H4 (cell line): Measurements from ENCODE around the gene APBB2. TPM values are rescaled to one million over a fixed set of nuclear protein-coding genes. Genes with fewer than 3 reads are reported as not detected.

ENCODE experiments used
- DNase-seq: peaks from one replicate; pipeline ENCODE4 v3.0.0-alpha.2; 2015; ENCODE audit warnings: low spot score
- total RNA-seq: library from RNA; depleted of rRNA; stranded (reverse); fragments of >200 nt; shearing (Covaris generic); gene quantifications from 2 replicates; pipeline ENCODE4 v1.2.3, GENCODE V29; 2014

APBB2 gene
- total RNA-seq, 1 experiment from 2014 or later = 25.7 TPM

- no peak for DNase-seq
Measured at GRCh38 chr4:41102414-41103092, 111.8 kb downstream of the APBB2 start.

DNA sequence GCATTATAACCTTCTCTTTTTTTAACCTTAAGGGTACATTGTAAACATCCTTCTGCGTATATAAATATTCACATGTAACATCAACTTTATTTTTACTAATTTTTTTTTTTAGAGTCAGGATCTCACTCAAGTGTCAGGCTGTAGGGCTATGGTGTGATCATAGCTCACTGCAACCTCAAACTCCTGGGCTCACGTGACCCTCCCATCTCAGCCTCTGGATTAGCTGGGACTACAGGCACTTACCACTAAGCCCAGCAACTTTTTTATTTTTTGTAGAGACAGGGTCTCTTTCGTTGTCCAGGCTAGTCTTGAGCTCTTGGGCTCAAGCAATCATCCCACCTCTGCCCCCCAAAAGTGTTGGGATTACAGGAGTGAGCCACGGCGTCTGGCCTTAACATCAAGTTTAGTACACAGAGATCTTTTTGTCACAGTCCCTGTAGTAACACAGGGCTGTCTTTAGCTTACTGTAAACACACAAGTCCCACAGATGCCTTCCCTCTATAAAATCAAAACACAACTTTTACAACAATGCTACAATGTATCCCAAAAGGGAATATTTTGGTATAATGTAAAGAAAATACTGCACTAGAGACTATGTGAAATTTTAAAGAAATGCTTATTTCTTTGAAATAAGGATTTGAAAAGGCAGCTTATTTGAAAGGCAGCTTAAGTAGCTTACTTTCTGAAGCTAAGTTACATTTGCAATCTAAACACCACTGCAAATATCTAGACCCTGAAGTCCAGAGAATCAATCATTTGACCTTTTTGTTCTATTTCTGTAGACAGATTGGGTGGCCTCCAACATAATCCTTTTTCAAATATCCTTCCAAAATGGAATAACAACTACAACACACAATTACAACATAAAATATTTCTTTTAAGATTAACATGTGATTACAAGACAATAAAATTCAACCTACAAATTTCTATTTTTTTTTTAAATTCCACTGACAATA lies 116.0 kb downstream of the APBB2 start:
- no peak for DNase-seq

DNA sequence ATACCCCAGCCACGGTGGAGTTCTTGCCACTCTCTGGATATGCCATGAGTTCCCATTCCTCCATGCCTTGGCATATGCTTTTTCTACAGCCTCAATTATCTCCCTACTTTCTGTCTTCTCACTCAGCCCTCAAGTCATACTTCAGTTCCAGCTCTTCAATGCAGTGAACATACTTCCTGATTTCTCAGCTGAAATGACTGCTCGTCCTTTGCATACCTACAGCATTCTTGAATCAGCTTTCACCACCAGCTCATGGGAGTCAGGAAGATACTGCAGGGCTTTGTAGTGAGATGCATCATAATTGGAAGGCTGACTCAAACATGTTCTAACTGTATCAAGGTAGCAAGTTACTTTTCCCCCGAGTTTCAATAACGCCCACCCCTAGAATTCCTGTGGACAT lies 118.4 kb downstream of the APBB2 start:
- DNase-seq = no peak

- DNase-seq = no peak
Measured at GRCh38 chr4:41095192-41095872, 119.0 kb downstream of the APBB2 start.

DNA sequence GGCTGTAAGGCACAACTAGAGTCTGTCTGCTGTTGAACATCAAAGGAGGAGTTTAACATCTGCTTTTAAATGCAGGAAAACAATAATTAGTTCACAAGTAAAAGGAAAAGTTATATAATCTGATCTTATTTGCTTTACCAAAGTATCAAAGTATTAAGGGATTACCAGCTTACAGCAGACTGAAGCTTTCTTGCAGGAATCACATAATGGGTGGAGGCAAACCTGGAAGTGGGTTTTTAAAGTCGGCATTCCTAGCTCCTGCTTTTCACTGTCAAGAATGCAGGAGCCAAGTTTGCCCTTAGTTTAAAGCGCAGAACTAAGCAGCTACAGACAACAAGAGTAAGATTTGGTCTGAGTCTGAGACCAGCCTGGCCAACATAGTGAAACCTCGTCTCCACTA lies 122.2 kb downstream of the APBB2 start:
- DNase-seq = no peak

- DNase-seq = no peak
Measured at GRCh38 chr4:41081847-41082246, 132.5 kb downstream of the APBB2 start.

DNA sequence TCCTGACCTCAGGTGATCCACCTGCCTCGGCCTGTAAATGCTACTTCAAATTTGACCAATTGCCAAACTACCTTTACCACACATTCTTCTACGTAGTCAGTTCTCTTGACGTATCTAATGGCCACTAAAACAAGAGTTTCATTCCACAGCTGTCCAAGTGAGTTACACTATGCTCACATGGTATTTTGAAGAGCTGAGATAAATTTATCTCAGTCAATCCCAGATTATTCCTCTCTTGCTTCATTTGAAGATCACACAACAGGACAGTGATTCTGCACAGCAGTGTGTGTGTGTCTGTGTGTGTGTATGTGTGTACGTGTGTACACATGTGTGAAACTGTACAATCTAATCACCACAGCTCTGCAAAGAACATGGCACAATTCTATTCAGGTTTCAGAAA lies 133.4 kb downstream of the APBB2 start:
- DNase-seq = no peak

GRCh38 chr4:41079881-41080560 lies 134.3 kb downstream of the APBB2 start:
- DNase-seq = no peak

DNA sequence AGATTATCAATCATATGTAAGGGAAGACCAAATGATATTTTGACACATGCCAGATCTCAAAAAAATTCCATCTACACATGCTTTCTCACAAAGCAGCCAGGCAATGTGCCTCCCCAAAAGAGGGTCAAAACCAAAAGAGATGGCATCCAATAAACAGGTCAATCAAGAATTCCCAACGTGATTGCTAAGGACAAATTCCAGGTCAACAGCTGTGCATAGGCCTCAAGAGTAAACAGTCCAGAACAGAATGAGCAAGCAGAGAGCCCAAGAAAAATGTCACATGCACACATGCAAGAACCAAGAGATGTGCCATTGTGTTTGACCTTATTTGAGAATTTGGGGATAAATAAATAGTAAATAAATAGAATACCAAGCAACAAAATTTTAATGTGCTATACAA lies 136.7 kb downstream of the APBB2 start:
- no peak for DNase-seq

GRCh38 chr4:41076481-41076880 lies 137.9 kb downstream of the APBB2 start:
- DNase-seq = no peak

DNA sequence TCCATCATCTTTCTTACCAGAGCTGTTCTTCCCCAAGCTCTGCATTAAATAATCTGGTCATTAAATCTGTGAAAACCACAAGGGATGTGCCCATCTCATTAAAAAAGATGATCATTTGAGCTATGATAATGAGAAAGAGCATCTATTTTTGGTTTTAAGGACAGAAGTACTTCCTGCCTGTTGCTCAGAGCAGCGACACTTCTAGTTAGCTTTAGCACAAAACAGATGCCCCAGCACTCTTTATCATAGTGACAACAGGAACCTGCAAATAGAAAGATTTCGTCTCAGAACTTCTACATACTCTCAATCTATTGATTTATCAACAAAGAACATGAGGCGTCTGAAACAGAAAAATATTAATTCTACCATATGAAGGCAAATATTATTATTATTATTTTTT lies 140.1 kb downstream of the APBB2 start:
- no peak for DNase-seq

- peak; percentile 26 for DNase-seq
Measured at GRCh38 chr4:41072021-41072777, 142.1 kb downstream of the APBB2 start.

DNA sequence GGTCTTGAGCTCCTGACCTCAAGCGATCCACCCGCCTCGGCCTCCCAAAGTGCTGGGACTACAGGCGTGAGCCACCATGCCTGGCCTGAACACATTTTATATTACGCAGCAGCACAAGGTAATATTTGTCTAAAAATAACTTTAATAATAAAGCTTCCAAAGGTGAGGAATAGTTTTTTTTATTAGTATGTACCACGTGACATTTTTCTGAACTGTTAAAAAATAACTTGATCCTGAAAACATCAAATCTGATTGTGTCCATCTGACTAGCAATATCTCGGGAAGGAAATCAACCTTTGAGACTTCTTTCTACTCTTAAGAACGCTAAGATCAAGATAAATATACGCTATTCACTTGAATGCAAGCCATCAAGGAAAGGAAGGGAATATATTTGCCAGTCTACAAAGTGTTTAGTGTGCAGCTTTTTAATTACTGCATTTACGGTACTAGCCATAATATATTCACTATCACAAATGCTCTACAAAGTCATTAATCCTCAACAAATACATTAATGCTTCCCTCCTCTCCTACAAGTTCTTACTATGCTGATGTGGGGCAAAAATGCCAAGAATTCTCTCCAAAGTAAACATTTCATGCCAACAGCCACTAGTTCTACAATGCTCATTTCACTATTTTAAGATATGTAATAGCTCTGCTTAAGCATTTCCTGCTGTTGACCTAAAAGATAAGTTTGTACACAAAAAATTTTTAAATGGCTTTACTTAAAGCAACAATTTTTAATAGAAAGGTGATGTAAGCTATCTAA lies 143.6 kb downstream of the APBB2 start:
- DNase-seq = no peak

DNA sequence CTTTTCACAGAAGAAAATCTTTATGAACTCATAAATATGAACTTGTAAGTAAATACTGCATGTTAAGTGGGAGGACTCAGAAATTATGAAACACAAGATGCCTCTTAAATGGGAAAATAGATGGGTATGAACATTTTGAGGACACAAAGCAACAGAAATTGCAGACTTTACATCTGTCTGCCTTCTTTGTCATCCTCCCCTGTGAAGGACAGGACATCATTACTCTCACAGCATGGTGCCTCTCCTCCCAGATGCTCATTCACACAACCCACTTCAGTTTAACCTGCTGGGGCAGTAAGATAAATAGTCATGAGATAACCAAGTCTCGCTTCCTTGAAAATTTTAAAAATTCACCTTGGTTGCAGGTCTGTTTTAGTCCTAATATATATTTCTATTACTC lies 144.5 kb downstream of the APBB2 start:
- DNase-seq = no peak

DNA sequence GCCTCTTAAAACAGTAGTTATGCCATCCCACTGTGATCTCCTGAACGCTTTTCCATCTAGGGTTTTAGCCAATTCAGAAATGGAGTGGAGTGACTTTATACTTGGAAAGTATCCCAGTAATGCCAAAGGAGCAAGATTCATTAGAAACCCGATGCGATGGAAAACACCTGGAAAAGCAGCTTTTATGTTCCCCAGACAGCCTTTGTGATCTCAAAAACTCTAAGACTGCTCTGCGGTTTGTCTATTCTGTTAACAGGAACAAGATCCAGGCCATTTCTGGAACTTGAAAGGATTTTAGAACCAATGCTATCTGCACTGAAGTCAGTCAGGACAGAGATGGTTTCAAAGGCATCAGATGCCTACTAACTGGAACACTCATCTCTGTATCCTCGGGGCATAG lies 145.1 kb downstream of the APBB2 start:
- DNase-seq = no peak

- DNase-seq = no peak
Measured at GRCh38 chr4:41067369-41067768, 147.0 kb downstream of the APBB2 start.

DNA sequence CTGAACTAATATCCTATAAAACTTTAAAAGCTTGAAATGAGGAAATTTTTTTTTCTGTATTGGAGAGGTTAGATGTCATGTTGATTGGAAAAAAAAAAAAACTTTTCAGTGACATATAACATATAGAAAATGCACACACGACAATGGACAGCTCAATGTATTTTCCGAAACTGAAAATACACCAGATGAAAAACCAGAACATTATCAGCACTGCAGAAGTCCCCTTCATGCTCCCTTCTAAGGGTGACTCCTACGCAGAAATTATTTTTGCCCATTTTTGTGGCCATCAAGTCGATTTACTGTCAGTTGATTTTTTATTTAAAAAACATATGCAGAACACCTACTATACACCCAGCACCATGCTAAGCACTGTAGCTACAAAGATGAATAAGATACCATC lies 148.3 kb downstream of the APBB2 start:
- no peak for DNase-seq

GRCh38 chr4:41065434-41066006 lies 148.8 kb downstream of the APBB2 start:
- no peak for DNase-seq

DNA sequence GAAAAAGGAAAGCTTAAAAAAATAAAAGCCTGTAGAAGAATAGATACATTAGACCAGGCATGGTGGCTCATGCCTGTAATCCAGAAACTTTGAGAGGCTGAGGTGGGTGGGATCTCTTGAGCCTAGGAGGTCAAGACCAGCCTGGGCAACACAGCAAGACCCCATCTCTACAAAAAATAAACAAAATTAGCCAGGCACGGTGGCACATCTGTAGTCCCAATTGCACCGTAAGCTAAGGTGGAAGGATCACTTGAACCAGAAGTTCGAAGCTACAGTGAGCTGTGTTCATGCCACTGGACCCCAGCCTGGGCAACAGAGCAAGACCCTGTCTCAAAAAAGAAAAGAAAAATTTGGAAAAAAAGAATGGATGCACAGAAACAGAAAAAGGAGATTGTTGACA lies 149.4 kb downstream of the APBB2 start:
- no peak for DNase-seq
